SK-N-SH (cell line): ENCODE data around the gene R3HDM2. TPM values are rescaled to one million over a fixed set of nuclear protein-coding genes. Genes with fewer than 3 reads are reported as not detected.

Experiments used
- CTCF ChIA-PET: fragments of 300-600, 350-600 bp; formaldehyde crosslinking; extraction: SDS; loops from one replicate; lab custom pipeline; 2021; lab: Yijun Ruan, JAX
- POLR2A ChIA-PET: fragments of 350-600 bp; sonication (Branson Sonifier 250); formaldehyde crosslinking; extraction: SDS; loops from one replicate; lab custom pipeline; 2020; ENCODE audit warnings: antibody characterized with exemption, inconsistent platforms; lab: Yijun Ruan, JAX
- DNase-seq: peaks from one replicate; pipeline ENCODE4 v3.0.0; 2012
- H2AFZ ChIP-seq: fragments of 200-600 bp; sonication (generic); 2 replicates; pipeline ENCODE4 v1.8.1; 2016; ENCODE audit warnings: antibody characterized with exemption, mild to moderate bottlenecking, low read depth
- H3F3A ChIP-seq: fragments of 200-600 bp; sonication (generic); replicated peaks from 2 replicates; pipeline ENCODE3; 2016; ENCODE audit warnings: antibody characterized with exemption, mild to moderate bottlenecking; ENCODE audit not compliant: insufficient read depth
- H3K27ac ChIP-seq, 2 experiments: fragments of 200-500 bp in 1 of 2; fragments of 200-600 bp in 1 of 2; sonication (Bioruptor generic) in 1 of 2; sonication (generic), shearing (Covaris generic) in 1 of 2; 2 replicates each; pipeline versions ENCODE4 v1.5.1 to v1.6.1; 2014 to 2016; ENCODE audit warnings: low read depth in 2 of 2, inconsistent platforms in 1 of 2, low read length in 1 of 2, mild to moderate bottlenecking in 1 of 2, mixed read lengths in 1 of 2
- H3K27me3 ChIP-seq: fragments of 200-600 bp; sonication (generic), shearing (Covaris generic); 2 replicates; pipeline ENCODE4 v1.6.1; 2016; ENCODE audit warnings: mixed run types; ENCODE audit not compliant: insufficient read depth
- H3K36me3 ChIP-seq, 2 experiments: fragments of 200-500 bp in 1 of 2; fragments of 200-600 bp in 1 of 2; sonication (Bioruptor generic) in 1 of 2; sonication (generic) in 1 of 2; replicated peaks in 1 of 2; 2 replicates each; pipeline versions ENCODE3 to v1.5.1; 2014 to 2016; ENCODE audit warnings: low read length in 1 of 2, mild to moderate bottlenecking in 1 of 2; ENCODE audit not compliant: insufficient read depth in 2 of 2, control insufficient read depth in 1 of 2
- H3K4me1 ChIP-seq, 2 experiments: fragments of 200-500 bp in 1 of 2; fragments of 200-600 bp in 1 of 2; sonication (Bioruptor generic) in 1 of 2; sonication (generic), shearing (Covaris generic) in 1 of 2; 2 replicates each; pipeline versions ENCODE4 v1.5.1 to v1.6.1; 2014 to 2016; ENCODE audit warnings: low read depth in 1 of 2, low read length in 1 of 2, mixed run types in 1 of 2; ENCODE audit not compliant: insufficient read depth in 2 of 2, control insufficient read depth in 1 of 2
- H3K4me2 ChIP-seq: fragments of 200-600 bp; sonication (generic), shearing (Covaris generic); 2 replicates; pipeline ENCODE4 v1.6.1; 2017; ENCODE audit warnings: mixed run types
- H3K4me3 ChIP-seq, 2 experiments: fragments of 200-500 bp in 1 of 2; fragments of 200-600 bp in 1 of 2; sonication (Bioruptor generic) in 1 of 2; sonication (generic), shearing (Covaris generic) in 1 of 2; 2 replicates each; pipeline versions ENCODE4 v1.5.1 to v1.8.1; 2014 to 2016; ENCODE audit warnings: low read depth in 2 of 2, inconsistent platforms in 1 of 2, low read length in 1 of 2, mild to moderate bottlenecking in 1 of 2, mixed read lengths in 1 of 2, moderate library complexity in 1 of 2
- H3K79me2 ChIP-seq: fragments of 200-600 bp; sonication (generic); 2 replicates; pipeline ENCODE4 v1.8.1; 2017; ENCODE audit warnings: mild to moderate bottlenecking; ENCODE audit not compliant: insufficient read depth
- H3K9ac ChIP-seq: fragments of 200-600 bp; sonication (generic); 2 replicates; pipeline ENCODE4 v1.6.1; 2017; ENCODE audit warnings: mixed run types
- H3K9me2 ChIP-seq: fragments of 200-600 bp; sonication (generic); 2 replicates; pipeline ENCODE4 v1.6.1; 2017; ENCODE audit warnings: mixed run types
- H3K9me3 ChIP-seq: fragments of 200-600 bp; sonication (generic); 2 replicates; pipeline ENCODE4 v1.6.1; 2017; ENCODE audit warnings: mixed run types, mild to moderate bottlenecking, moderate library complexity
- H4K20me1 ChIP-seq: fragments of 200-600 bp; sonication (generic); 2 replicates; pipeline ENCODE4 v1.6.1; 2017; ENCODE audit warnings: mild to moderate bottlenecking, mixed run types; ENCODE audit not compliant: insufficient read depth
- CHD2 ChIP-seq: fragments of 150-350 bp; IDR thresholded peaks from 2 replicates; pipeline ENCODE4 v1.6.1; 2018; ENCODE audit warnings: low read length; ENCODE audit not compliant: partially characterized antibody
- EP300 ChIP-seq, 2 experiments: IDR thresholded peaks; 2 replicates each; pipeline versions ENCODE4 v1.4.0 to v1.6.1; 2012; ENCODE audit warnings: borderline replicate concordance in 1 of 2, low read depth in 1 of 2, low read length in 1 of 2
- EZH2phosphoT487 ChIP-seq: fragments of 200-600 bp; sonication (generic); IDR thresholded peaks from 2 replicates; pipeline ENCODE4 v1.6.1; 2017; ENCODE audit warnings: low read depth, mixed run types, mild to moderate bottlenecking, antibody characterized with exemption, moderate library complexity, borderline replicate concordance
- FOXM1 ChIP-seq: IDR thresholded peaks from 2 replicates; pipeline ENCODE4 v1.4.0; 2012; ENCODE audit warnings: low read depth, mild to moderate bottlenecking
- GABPA ChIP-seq: IDR thresholded peaks from 2 replicates; pipeline ENCODE4 v1.4.0; 2012; ENCODE audit warnings: low read depth, mild to moderate bottlenecking
- NRF1 ChIP-seq: IDR thresholded peaks from 2 replicates; pipeline ENCODE4 v1.6.1; 2012; ENCODE audit warnings: low read depth, mild to moderate bottlenecking, low read length
- PBX3 ChIP-seq: IDR thresholded peaks from 2 replicates; pipeline ENCODE4; 2012
- RAD21 ChIP-seq: IDR thresholded peaks from 2 replicates; pipeline ENCODE4 v1.6.1; 2012; ENCODE audit warnings: mild to moderate bottlenecking, low read length
- RCOR1 ChIP-seq: fragments of 150-350 bp; IDR thresholded peaks from 2 replicates; pipeline ENCODE4 v1.6.1; 2017; ENCODE audit warnings: antibody characterized with exemption, low read length
- REST ChIP-seq: IDR thresholded peaks from 2 replicates; pipeline ENCODE4 v1.6.1; 2012; ENCODE audit warnings: mild to moderate bottlenecking, low read depth, low read length, moderate library complexity
- SMC3 ChIP-seq: IDR thresholded peaks from 2 replicates; pipeline ENCODE4 v1.6.1; 2012; ENCODE audit warnings: low read depth, low read length, improper control_type of control experiment
- WGBS: methylation state at CpG from one replicate; pipeline ENCODE4 v1.1.6; 2017; ENCODE audit warnings: low lambda C conversion rate; 5-methylcytosine and 5-hydroxymethylcytosine counted together
- polyA plus RNA-seq, 3 experiments: library from polyadenylated mRNA; depleted of rRNA; stranded (reverse); fragments of >200 nt; gene quantifications; 2 replicates each; pipeline ENCODE4 v1.2.3, GENCODE V29; 2012
- TF ChIP-seq, protein P1 (sequence below): IDR thresholded peaks from 2 replicates; pipeline ENCODE4 v1.4.0; 2012; ENCODE audit warnings: low read depth, borderline replicate concordance
- TF ChIP-seq, protein P2 (sequence below): fragments of 150-350 bp; IDR thresholded peaks from 2 replicates; pipeline ENCODE4 v1.6.1; 2017; ENCODE audit warnings: antibody characterized with exemption, low read length, low read depth, borderline replicate concordance
- TF ChIP-seq, protein P3 (sequence below): fragments of 200-600 bp; sonication (generic); IDR thresholded peaks from 2 replicates; pipeline ENCODE4 v1.6.1; 2017; ENCODE audit warnings: antibody characterized with exemption, mild to moderate bottlenecking, moderate library complexity
- TF ChIP-seq, protein P4 (sequence below): fragments of 150-350 bp; IDR thresholded peaks from 2 replicates; pipeline ENCODE4 v1.6.1; 2016; ENCODE audit warnings: mild to moderate bottlenecking, low read depth, low read length

R3HDM2 gene
- polyA plus RNA-seq, 1 of the 3 experiments (the other 2 are of a cell fraction) = 23.1 TPM

- POLR2A ChIA-PET = no interaction called here
- TF ChIP-seq NRF1 (no peak), REST (no peak), EZH2phosphoT487 (no peak), FOXM1 (no peak), RCOR1 (no peak), PBX3 (no peak), SMC3 (no peak), GABPA (no peak), RAD21 (no peak), CHD2 (no peak), EP300 (IDR thresholded peaks at IDR 0.05; ENCODE audit: borderline replicate concordance in 1 of 2, low read depth in 1 of 2, low read length in 1 of 2) (no peak)
- TF ChIP-seq, protein P1, sequence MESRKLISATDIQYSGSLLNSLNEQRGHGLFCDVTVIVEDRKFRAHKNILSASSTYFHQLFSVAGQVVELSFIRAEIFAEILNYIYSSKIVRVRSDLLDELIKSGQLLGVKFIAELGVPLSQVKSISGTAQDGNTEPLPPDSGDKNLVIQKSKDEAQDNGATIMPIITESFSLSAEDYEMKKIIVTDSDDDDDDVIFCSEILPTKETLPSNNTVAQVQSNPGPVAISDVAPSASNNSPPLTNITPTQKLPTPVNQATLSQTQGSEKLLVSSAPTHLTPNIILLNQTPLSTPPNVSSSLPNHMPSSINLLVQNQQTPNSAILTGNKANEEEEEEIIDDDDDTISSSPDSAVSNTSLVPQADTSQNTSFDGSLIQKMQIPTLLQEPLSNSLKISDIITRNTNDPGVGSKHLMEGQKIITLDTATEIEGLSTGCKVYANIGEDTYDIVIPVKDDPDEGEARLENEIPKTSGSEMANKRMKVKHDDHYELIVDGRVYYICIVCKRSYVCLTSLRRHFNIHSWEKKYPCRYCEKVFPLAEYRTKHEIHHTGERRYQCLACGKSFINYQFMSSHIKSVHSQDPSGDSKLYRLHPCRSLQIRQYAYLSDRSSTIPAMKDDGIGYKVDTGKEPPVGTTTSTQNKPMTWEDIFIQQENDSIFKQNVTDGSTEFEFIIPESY = no peak
- TF ChIP-seq, protein P2, sequence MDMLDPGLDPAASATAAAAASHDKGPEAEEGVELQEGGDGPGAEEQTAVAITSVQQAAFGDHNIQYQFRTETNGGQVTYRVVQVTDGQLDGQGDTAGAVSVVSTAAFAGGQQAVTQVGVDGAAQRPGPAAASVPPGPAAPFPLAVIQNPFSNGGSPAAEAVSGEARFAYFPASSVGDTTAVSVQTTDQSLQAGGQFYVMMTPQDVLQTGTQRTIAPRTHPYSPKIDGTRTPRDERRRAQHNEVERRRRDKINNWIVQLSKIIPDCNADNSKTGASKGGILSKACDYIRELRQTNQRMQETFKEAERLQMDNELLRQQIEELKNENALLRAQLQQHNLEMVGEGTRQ = no peak
- TF ChIP-seq, protein P3, sequence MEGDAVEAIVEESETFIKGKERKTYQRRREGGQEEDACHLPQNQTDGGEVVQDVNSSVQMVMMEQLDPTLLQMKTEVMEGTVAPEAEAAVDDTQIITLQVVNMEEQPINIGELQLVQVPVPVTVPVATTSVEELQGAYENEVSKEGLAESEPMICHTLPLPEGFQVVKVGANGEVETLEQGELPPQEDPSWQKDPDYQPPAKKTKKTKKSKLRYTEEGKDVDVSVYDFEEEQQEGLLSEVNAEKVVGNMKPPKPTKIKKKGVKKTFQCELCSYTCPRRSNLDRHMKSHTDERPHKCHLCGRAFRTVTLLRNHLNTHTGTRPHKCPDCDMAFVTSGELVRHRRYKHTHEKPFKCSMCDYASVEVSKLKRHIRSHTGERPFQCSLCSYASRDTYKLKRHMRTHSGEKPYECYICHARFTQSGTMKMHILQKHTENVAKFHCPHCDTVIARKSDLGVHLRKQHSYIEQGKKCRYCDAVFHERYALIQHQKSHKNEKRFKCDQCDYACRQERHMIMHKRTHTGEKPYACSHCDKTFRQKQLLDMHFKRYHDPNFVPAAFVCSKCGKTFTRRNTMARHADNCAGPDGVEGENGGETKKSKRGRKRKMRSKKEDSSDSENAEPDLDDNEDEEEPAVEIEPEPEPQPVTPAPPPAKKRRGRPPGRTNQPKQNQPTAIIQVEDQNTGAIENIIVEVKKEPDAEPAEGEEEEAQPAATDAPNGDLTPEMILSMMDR = no peak
- TF ChIP-seq, protein P4, sequence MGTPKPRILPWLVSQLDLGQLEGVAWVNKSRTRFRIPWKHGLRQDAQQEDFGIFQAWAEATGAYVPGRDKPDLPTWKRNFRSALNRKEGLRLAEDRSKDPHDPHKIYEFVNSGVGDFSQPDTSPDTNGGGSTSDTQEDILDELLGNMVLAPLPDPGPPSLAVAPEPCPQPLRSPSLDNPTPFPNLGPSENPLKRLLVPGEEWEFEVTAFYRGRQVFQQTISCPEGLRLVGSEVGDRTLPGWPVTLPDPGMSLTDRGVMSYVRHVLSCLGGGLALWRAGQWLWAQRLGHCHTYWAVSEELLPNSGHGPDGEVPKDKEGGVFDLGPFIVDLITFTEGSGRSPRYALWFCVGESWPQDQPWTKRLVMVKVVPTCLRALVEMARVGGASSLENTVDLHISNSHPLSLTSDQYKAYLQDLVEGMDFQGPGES = no peak
- TF ChIP-seq, all 33 proteins: peak for 0
Measured at GRCh38 chr12:57397441-57397840, 33.4 kb downstream of the R3HDM2 start.

More at GRCh38 chr12:57397441-57397840, 33.4 kb downstream of the R3HDM2 start:
- no peaks in the 10 kb centered on the region for H4K20me1 ChIP-seq
- H3K27ac ChIP-seq = no peak overlapping the region
- H3K4me2 ChIP-seq = no peak overlapping the region
- no peaks in the 10 kb centered on the region for H3K9me2 ChIP-seq
- H3K79me2 ChIP-seq = peaks cover 25% of the 10 kb centered on the region
- DNase-seq = no peak
- peaks cover 0 to 17% of the 10 kb centered on the region in 2 experiments for H3K36me3 ChIP-seq
- H3K4me1 ChIP-seq = no peaks in the 10 kb centered on the region
- no peak overlapping the region for H2AFZ ChIP-seq
- 93% methylated on average over 2 of the region's 2 CpGs for WGBS
- H3K9me3 ChIP-seq = no peaks in the 10 kb centered on the region
- H3K27me3 ChIP-seq = no peaks in the 10 kb centered on the region
- H3K9ac ChIP-seq = no peak overlapping the region
- CTCF ChIA-PET = interaction anchor here (1.6 kb wide), 1 partner anchor 65 kb away, joined by 3 read pairs; no protein-coding TSS in a partner anchor
- no peak overlapping the region for H3K4me3 ChIP-seq
- H3F3A ChIP-seq = no peaks in the 10 kb centered on the region
